GM23338 (cell line): ENCODE measurements around the gene SENP5. TPM values are rescaled to one million over a fixed set of nuclear protein-coding genes. Genes with fewer than 3 reads are reported as not detected.

Source experiments
- EZH2phosphoT487 ChIP-seq: fragments of 200-600 bp; sonication (generic); IDR thresholded peaks from one replicate; pipeline ENCODE4 v1.8.1; 2018; ENCODE audit warnings: antibody characterized with exemption; ENCODE audit not compliant: unreplicated experiment
- JUNB ChIP-seq: IDR thresholded peaks from one replicate; pipeline ENCODE4 v1.6.1; 2016; ENCODE audit warnings: antibody characterized with exemption; ENCODE audit not compliant: unreplicated experiment
- NANOG ChIP-seq: IDR thresholded peaks from 2 replicates; pipeline ENCODE4 v1.6.1; 2016; ENCODE audit warnings: antibody characterized with exemption, borderline replicate concordance
- ZNF114 ChIP-seq: fragments of 250-450 bp; sonication (Bioruptor Pico); IDR thresholded peaks from 2 replicates; pipeline ENCODE4 v1.5.0; 2020; ENCODE audit warnings: mild to moderate bottlenecking, moderate library complexity
- ZNF331 ChIP-seq: fragments of 250-450 bp; sonication (Bioruptor Pico); IDR thresholded peaks from 2 replicates; pipeline ENCODE4 v1.5.0; 2020; ENCODE audit warnings: low read depth, mild to moderate bottlenecking, moderate library complexity
- polyA plus RNA-seq: library from polyadenylated mRNA; unstranded; fragments of >200 nt; fragmentation: Nextera tagmentation; extraction: Ambion mirVana; gene quantifications from 2 replicates; pipeline ENCODE4 v1.2.1, GENCODE V29; 2016
- total RNA-seq: library from RNA; depleted of rRNA; stranded (reverse); fragments of >200 nt; shearing (Covaris generic); gene quantifications from 2 replicates; pipeline ENCODE4 v1.2.3, GENCODE V29; 2014
- TF ChIP-seq, protein P1 (sequence below): fragments of 250-450 bp; sonication (Bioruptor Pico); IDR thresholded peaks from 2 replicates; pipeline ENCODE4 v1.5.0; 2020; ENCODE audit warnings: mild to moderate bottlenecking, moderate library complexity
- TF ChIP-seq, protein P2 (sequence below): IDR thresholded peaks from one replicate; pipeline ENCODE4 v1.6.1; 2018; ENCODE audit warnings: antibody characterized with exemption; ENCODE audit not compliant: unreplicated experiment
- TF ChIP-seq, protein P3 (sequence below), 2 experiments: fragments of 200-600 bp in 1 of 2; sonication (generic) in 1 of 2; conservative IDR thresholded peaks; 2 replicates each; pipeline versions ENCODE4 v1.5.1 to v1.6.1; 2016 to 2017; ENCODE audit warnings: antibody characterized with exemption in 2 of 2, low read depth in 2 of 2, mild to moderate bottlenecking in 2 of 2, moderate library complexity in 1 of 2

SENP5 gene
- total and polyA plus RNA-seq, 2 experiments from 2014 or later = 12.2 to 34.3 TPM

DNA sequence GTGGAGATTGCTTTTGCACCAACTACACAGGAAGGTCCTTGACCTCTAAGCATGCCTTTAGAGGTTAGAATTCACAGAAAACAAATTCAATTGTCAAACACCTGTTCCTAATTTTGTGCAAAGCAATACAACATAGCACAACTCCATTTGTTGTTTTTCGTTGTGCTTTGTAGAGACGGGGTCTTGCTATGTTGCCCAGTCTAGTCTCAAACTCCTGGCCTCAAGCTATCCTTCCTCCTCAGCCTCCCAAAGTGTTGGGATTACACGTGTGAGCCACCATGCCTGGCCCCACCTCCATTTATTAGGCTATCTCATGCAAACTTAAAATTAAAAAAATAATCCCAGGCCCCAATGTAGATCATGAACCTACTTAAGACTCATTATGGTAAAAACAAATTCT is 68.6 kb downstream of the SENP5 start (continued):
- TF ChIP-seq, protein P1, sequence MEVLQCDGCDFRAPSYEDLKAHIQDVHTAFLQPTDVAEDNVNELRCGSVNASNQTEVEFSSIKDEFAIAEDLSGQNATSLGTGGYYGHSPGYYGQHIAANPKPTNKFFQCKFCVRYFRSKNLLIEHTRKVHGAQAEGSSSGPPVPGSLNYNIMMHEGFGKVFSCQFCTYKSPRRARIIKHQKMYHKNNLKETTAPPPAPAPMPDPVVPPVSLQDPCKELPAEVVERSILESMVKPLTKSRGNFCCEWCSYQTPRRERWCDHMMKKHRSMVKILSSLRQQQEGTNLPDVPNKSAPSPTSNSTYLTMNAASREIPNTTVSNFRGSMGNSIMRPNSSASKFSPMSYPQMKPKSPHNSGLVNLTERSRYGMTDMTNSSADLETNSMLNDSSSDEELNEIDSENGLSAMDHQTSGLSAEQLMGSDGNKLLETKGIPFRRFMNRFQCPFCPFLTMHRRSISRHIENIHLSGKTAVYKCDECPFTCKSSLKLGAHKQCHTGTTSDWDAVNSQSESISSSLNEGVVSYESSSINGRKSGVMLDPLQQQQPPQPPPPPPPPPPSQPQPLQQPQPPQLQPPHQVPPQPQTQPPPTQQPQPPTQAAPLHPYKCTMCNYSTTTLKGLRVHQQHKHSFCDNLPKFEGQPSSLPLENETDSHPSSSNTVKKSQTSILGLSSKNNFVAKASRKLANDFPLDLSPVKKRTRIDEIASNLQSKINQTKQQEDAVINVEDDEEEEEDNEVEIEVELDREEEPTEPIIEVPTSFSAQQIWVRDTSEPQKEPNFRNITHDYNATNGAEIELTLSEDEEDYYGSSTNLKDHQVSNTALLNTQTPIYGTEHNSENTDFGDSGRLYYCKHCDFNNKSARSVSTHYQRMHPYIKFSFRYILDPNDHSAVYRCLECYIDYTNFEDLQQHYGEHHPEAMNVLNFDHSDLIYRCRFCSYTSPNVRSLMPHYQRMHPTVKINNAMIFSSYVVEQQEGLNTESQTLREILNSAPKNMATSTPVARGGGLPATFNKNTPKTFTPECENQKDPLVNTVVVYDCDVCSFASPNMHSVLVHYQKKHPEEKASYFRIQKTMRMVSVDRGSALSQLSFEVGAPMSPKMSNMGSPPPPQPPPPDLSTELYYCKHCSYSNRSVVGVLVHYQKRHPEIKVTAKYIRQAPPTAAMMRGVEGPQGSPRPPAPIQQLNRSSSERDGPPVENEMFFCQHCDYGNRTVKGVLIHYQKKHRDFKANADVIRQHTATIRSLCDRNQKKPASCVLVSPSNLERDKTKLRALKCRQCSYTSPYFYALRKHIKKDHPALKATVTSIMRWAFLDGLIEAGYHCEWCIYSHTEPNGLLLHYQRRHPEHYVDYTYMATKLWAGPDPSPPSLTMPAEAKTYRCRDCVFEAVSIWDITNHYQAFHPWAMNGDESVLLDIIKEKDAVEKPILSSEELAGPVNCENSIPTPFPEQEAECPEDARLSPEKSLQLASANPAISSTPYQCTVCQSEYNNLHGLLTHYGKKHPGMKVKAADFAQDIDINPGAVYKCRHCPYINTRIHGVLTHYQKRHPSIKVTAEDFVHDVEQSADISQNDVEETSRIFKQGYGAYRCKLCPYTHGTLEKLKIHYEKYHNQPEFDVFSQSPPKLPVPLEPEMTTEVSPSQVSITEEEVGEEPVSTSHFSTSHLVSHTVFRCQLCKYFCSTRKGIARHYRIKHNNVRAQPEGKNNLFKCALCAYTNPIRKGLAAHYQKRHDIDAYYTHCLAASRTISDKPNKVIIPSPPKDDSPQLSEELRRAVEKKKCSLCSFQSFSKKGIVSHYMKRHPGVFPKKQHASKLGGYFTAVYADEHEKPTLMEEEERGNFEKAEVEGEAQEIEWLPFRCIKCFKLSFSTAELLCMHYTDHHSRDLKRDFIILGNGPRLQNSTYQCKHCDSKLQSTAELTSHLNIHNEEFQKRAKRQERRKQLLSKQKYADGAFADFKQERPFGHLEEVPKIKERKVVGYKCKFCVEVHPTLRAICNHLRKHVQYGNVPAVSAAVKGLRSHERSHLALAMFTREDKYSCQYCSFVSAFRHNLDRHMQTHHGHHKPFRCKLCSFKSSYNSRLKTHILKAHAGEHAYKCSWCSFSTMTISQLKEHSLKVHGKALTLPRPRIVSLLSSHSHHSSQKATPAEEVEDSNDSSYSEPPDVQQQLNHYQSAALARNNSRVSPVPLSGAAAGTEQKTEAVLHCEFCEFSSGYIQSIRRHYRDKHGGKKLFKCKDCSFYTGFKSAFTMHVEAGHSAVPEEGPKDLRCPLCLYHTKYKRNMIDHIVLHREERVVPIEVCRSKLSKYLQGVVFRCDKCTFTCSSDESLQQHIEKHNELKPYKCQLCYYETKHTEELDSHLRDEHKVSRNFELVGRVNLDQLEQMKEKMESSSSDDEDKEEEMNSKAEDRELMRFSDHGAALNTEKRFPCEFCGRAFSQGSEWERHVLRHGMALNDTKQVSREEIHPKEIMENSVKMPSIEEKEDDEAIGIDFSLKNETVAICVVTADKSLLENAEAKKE (CRISPR knock-in tag) = no peak
- no peak for TF ChIP-seq NANOG
- TF ChIP-seq EZH2phosphoT487 = no peak
- TF ChIP-seq ZNF331 = no peak
- TF ChIP-seq, protein P2, sequence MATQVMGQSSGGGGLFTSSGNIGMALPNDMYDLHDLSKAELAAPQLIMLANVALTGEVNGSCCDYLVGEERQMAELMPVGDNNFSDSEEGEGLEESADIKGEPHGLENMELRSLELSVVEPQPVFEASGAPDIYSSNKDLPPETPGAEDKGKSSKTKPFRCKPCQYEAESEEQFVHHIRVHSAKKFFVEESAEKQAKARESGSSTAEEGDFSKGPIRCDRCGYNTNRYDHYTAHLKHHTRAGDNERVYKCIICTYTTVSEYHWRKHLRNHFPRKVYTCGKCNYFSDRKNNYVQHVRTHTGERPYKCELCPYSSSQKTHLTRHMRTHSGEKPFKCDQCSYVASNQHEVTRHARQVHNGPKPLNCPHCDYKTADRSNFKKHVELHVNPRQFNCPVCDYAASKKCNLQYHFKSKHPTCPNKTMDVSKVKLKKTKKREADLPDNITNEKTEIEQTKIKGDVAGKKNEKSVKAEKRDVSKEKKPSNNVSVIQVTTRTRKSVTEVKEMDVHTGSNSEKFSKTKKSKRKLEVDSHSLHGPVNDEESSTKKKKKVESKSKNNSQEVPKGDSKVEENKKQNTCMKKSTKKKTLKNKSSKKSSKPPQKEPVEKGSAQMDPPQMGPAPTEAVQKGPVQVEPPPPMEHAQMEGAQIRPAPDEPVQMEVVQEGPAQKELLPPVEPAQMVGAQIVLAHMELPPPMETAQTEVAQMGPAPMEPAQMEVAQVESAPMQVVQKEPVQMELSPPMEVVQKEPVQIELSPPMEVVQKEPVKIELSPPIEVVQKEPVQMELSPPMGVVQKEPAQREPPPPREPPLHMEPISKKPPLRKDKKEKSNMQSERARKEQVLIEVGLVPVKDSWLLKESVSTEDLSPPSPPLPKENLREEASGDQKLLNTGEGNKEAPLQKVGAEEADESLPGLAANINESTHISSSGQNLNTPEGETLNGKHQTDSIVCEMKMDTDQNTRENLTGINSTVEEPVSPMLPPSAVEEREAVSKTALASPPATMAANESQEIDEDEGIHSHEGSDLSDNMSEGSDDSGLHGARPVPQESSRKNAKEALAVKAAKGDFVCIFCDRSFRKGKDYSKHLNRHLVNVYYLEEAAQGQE = no peak
- no peak for TF ChIP-seq ZNF114
- TF ChIP-seq JUNB = no peak
- TF ChIP-seq, protein P3, sequence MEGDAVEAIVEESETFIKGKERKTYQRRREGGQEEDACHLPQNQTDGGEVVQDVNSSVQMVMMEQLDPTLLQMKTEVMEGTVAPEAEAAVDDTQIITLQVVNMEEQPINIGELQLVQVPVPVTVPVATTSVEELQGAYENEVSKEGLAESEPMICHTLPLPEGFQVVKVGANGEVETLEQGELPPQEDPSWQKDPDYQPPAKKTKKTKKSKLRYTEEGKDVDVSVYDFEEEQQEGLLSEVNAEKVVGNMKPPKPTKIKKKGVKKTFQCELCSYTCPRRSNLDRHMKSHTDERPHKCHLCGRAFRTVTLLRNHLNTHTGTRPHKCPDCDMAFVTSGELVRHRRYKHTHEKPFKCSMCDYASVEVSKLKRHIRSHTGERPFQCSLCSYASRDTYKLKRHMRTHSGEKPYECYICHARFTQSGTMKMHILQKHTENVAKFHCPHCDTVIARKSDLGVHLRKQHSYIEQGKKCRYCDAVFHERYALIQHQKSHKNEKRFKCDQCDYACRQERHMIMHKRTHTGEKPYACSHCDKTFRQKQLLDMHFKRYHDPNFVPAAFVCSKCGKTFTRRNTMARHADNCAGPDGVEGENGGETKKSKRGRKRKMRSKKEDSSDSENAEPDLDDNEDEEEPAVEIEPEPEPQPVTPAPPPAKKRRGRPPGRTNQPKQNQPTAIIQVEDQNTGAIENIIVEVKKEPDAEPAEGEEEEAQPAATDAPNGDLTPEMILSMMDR (conservative IDR thresholded peaks at IDR 0.05; ENCODE audit: low read depth in 2 of 2) = no peak
